ENCODE results near the gene SUPT6H.

DNA sequence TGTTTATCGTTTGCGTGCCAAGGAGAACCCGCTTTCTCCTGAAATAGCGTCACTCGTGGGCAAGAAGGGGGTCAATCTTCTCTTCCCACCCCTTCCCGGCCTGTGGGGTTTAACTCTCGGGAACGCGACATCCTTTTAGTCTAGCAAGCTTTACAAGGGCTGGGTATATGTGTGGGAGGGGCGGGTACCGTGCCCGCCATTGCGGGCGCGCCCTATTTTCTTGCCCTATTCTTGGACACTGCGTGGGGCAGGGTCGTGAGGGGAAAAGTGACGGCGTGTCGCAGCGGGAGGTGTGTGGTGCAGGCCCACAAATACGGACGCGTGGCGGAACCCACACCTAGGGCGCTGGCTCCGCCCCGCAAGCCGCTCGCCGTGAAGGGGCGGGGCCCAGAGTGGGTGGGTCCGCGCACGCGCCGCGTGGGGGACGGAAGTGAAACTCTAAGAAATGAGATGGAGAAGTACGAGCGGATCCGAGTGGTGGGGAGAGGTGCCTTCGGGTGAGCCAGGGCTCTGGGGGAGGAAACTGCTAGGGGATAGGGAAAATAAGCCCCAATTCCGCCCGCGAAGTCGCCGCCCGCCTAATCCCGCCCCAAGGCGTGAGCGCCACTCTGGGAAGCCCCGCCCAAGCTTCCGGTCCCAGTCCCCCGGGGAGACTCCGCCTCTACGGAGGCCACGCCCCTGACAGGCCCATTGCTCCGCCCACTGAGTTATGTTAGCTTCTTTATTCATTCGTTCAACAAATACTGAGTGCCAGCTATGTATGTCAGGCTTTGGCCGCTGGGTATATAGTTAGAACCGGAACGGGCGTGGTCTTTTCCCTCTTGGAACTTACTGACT is 66.6 kb downstream of the SUPT6H start, which contains the start of gene NEK8:
- no peak for TF ChIP-seq JUND (IDR thresholded peaks at IDR 0.05)
- TF ChIP-seq POLR2AphosphoS5 (IDR thresholded peaks at IDR 0.05; ENCODE audit: low read depth, low read length): peak; percentile 65; the same call in 1 of the 2 replicates
- TF ChIP-seq, protein P1, sequence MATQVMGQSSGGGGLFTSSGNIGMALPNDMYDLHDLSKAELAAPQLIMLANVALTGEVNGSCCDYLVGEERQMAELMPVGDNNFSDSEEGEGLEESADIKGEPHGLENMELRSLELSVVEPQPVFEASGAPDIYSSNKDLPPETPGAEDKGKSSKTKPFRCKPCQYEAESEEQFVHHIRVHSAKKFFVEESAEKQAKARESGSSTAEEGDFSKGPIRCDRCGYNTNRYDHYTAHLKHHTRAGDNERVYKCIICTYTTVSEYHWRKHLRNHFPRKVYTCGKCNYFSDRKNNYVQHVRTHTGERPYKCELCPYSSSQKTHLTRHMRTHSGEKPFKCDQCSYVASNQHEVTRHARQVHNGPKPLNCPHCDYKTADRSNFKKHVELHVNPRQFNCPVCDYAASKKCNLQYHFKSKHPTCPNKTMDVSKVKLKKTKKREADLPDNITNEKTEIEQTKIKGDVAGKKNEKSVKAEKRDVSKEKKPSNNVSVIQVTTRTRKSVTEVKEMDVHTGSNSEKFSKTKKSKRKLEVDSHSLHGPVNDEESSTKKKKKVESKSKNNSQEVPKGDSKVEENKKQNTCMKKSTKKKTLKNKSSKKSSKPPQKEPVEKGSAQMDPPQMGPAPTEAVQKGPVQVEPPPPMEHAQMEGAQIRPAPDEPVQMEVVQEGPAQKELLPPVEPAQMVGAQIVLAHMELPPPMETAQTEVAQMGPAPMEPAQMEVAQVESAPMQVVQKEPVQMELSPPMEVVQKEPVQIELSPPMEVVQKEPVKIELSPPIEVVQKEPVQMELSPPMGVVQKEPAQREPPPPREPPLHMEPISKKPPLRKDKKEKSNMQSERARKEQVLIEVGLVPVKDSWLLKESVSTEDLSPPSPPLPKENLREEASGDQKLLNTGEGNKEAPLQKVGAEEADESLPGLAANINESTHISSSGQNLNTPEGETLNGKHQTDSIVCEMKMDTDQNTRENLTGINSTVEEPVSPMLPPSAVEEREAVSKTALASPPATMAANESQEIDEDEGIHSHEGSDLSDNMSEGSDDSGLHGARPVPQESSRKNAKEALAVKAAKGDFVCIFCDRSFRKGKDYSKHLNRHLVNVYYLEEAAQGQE (IDR thresholded peaks at IDR 0.05; ENCODE audit: low read depth, low read length): no peak
- TF ChIP-seq CTCF (IDR thresholded peaks at IDR 0.05): no peak
- no peak for TF ChIP-seq RFX5 (IDR thresholded peaks at IDR 0.05; ENCODE audit: low read length)
- TF ChIP-seq ELF1 (IDR thresholded peaks at IDR 0.05): peak; percentile 65; the same call in 1 of the 2 replicates
- TF ChIP-seq SMC3 (IDR thresholded peaks at IDR 0.05; ENCODE audit: low read depth, low read length): no peak
- TF ChIP-seq MAX (IDR thresholded peaks at IDR 0.05; ENCODE audit: low read depth): peak; percentile 4; the same call in 1 of the 2 replicates
- TF ChIP-seq GABPA (IDR thresholded peaks at IDR 0.05; ENCODE audit: low read depth): peak; percentile 58
- peak; percentile 76 for TF ChIP-seq NRF1 (IDR thresholded peaks at IDR 0.05; ENCODE audit: low read depth, low read length)
- no peak for TF ChIP-seq SIN3A (IDR thresholded peaks at IDR 0.05; ENCODE audit: borderline replicate concordance, low read depth, low read length)
